ENCODE measurements around the gene CELSR1. TPM values are rescaled to one million over a fixed set of nuclear protein-coding genes. Genes with fewer than 3 reads are reported as not detected.
"Not testable (repeated sequence)": the region's sequence is repeated elsewhere in the genome, so short reads cannot be mapped to it uniquely, and the experiment has no call there.

The CELSR1 gene
- total and polyA plus RNA-seq, 2 donors (not counting 1 experiment from before 2014, with no cell fraction given) = 30.2 to 34.8 TPM

DNA sequence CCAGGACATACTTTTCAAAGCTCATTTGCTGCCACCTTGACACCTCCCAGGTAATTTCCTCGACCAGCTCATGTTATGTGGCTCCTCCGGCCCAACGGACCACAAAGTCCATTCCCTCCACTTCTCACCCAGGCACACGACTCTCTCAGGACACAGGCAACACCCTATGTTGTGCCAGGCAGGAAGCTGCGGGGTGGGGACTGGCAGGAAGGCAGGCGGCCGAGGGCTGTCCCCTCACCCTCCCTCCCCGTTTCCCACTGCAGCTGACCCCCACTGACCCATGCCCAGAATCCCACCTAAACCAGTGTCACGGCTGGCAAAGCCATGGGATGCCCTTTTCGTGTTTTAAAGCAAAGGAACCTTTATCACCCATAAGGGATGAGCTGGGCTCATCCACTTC lies 20.8 kb downstream of the CELSR1 start:
- no peaks in the 10 kb centered on the region for H3K27me3 ChIP-seq (replicated peaks in 1 of 4; ENCODE audit: control extremely low read depth in 1 of 4, control insufficient read depth in 3 of 4, insufficient read depth in 4 of 4, low read length in 3 of 4)
- H3K4me3 ChIP-seq (ENCODE audit: control extremely low read depth in 1 of 5, extremely low read depth in 1 of 5, insufficient read depth in 1 of 5, low read depth in 2 of 5, low read length in 4 of 5) = no peak overlapping the region
- 83% methylated on average over 9 of the region's 10 CpGs for WGBS (ENCODE audit: insufficient coverage)
- H3K79me2 ChIP-seq (ENCODE audit: control insufficient read depth, insufficient read depth, low read length) = no peaks in the 10 kb centered on the region
- H3K27me3 Mint-ChIP-seq = no peaks in the 10 kb centered on the region
- H3K9me3 Mint-ChIP-seq (ENCODE audit: insufficient read depth) = no peaks in the 10 kb centered on the region
- TF ChIP-seq, protein P1, sequence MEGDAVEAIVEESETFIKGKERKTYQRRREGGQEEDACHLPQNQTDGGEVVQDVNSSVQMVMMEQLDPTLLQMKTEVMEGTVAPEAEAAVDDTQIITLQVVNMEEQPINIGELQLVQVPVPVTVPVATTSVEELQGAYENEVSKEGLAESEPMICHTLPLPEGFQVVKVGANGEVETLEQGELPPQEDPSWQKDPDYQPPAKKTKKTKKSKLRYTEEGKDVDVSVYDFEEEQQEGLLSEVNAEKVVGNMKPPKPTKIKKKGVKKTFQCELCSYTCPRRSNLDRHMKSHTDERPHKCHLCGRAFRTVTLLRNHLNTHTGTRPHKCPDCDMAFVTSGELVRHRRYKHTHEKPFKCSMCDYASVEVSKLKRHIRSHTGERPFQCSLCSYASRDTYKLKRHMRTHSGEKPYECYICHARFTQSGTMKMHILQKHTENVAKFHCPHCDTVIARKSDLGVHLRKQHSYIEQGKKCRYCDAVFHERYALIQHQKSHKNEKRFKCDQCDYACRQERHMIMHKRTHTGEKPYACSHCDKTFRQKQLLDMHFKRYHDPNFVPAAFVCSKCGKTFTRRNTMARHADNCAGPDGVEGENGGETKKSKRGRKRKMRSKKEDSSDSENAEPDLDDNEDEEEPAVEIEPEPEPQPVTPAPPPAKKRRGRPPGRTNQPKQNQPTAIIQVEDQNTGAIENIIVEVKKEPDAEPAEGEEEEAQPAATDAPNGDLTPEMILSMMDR (IDR thresholded peaks at IDR 0.05) = no peak
- no peak for TF ChIP-seq EZH2 (IDR thresholded peaks at IDR 0.05; ENCODE audit: borderline replicate concordance, insufficient read depth, low read depth, low read length, poor library complexity, severe bottlenecking)
- ChIA-PET CTCF (no interaction called here), POLR2A (no interaction called here)
- no peaks in the 10 kb centered on the region for H3K4me1 ChIP-seq (ENCODE audit: control insufficient read depth in 2 of 2, insufficient read depth in 2 of 2, low read length in 2 of 2)
- no peak overlapping the region for H3K4me2 ChIP-seq (replicated peaks; ENCODE audit: low read depth, low read length, poor library complexity, severe bottlenecking)
- no peak overlapping the region for H2AFZ ChIP-seq (ENCODE audit: insufficient read depth, low read depth, low read length, poor library complexity, severe bottlenecking)
- no peaks in the 10 kb centered on the region for H3K4me1 Mint-ChIP-seq
- H3K27ac ChIP-seq (ENCODE audit: low read length in 2 of 2) = no peak overlapping the region
- no peak overlapping the region for H3K4me3 Mint-ChIP-seq
- no peaks in the 10 kb centered on the region for H4K20me1 ChIP-seq (ENCODE audit: control insufficient read depth, insufficient read depth, low read length, poor library complexity, severe bottlenecking)
- no peaks in the 10 kb centered on the region for H3K9me3 ChIP-seq (ENCODE audit: control extremely low read depth in 1 of 3, control insufficient read depth in 2 of 3, insufficient read depth in 1 of 3, low read length in 2 of 3)
- no peaks in the 10 kb centered on the region for H3K36me3 ChIP-seq (replicated peaks in 1 of 2; ENCODE audit: control extremely low read depth in 1 of 2, control insufficient read depth in 1 of 2, extremely low read depth in 1 of 2, insufficient read depth in 2 of 2, low read length in 1 of 2)
- intact Hi-C loops (cut with micrococcal nuclease) = no loop called here
- H3K27ac Mint-ChIP-seq = no peak overlapping the region
- DNase-seq (no peak), ATAC-seq (ENCODE audit: low read depth) (no peak)
- no peak overlapping the region for H3K9ac ChIP-seq (ENCODE audit: low read length)

DNA sequence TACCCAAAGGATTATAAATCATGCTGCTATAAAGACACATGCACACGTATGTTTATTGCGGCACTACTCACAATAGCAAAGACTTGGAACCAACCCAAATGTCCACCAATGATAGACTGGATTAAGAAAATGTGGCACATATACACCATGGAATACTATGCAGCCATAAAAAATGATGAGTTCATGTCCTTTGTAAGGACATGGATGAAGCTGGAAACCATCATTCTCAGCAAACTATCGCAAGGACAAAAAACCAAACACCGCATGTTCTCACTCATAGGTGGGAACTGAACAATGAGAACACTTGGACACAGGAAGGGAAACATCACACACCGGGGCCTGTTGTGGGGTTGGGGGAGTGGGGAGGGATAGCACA lies 21.3 kb downstream of the CELSR1 start:
- H3K79me2 ChIP-seq (ENCODE audit: control insufficient read depth, insufficient read depth, low read length); H3K4me1 Mint-ChIP-seq; ATAC-seq (ENCODE audit: low read depth); H3K36me3 ChIP-seq (replicated peaks in 1 of 2; ENCODE audit: control extremely low read depth in 1 of 2, control insufficient read depth in 1 of 2, extremely low read depth in 1 of 2, insufficient read depth in 2 of 2, low read length in 1 of 2); H3K4me2 ChIP-seq (replicated peaks; ENCODE audit: low read depth, low read length, poor library complexity, severe bottlenecking); H3K9ac ChIP-seq (ENCODE audit: low read length); H3K9me3 ChIP-seq (ENCODE audit: control extremely low read depth in 1 of 3, control insufficient read depth in 2 of 3, insufficient read depth in 1 of 3, low read length in 2 of 3); H3K4me3 ChIP-seq (ENCODE audit: control extremely low read depth in 1 of 5, extremely low read depth in 1 of 5, insufficient read depth in 1 of 5, low read depth in 2 of 5, low read length in 4 of 5); H3K4me3 Mint-ChIP-seq; H3K27me3 Mint-ChIP-seq; H3K27me3 ChIP-seq (replicated peaks in 1 of 4; ENCODE audit: control extremely low read depth in 1 of 4, control insufficient read depth in 3 of 4, insufficient read depth in 4 of 4, low read length in 3 of 4); CTCF ChIA-PET; POLR2A ChIA-PET; H3K4me1 ChIP-seq (ENCODE audit: control insufficient read depth in 2 of 2, insufficient read depth in 2 of 2, low read length in 2 of 2); H3K27ac ChIP-seq (ENCODE audit: low read length in 2 of 2); H2AFZ ChIP-seq (ENCODE audit: insufficient read depth, low read depth, low read length, poor library complexity, severe bottlenecking); H4K20me1 ChIP-seq (ENCODE audit: control insufficient read depth, insufficient read depth, low read length, poor library complexity, severe bottlenecking); H3K9me3 Mint-ChIP-seq (ENCODE audit: insufficient read depth); H3K27ac Mint-ChIP-seq; DNase-seq; intact Hi-C loops (cut with micrococcal nuclease): not testable (repeated sequence)
- WGBS (ENCODE audit: insufficient coverage) = no CpG with 5 or more reads among the region's 5 CpGs
